GM12878 (cell line): ENCODE data around the gene NACC1. TPM values are rescaled to one million over a fixed set of nuclear protein-coding genes. Genes with fewer than 3 reads are reported as not detected.
A peak's percentile ranks its signal among the peaks of the same experiment; 100 is the strongest.

Experiments used
- ATF2 ChIP-seq: IDR thresholded peaks from 2 replicates; pipeline ENCODE4 v1.6.1; 2012; ENCODE audit warnings: low read length, inconsistent platforms
- BACH1 ChIP-seq: fragments of 450-650 bp; IDR thresholded peaks from 2 replicates; pipeline ENCODE4 v1.6.1; 2017; ENCODE audit warnings: mild to moderate bottlenecking, borderline replicate concordance
- CEBPZ ChIP-seq: fragments of 150-350 bp; IDR thresholded peaks from 2 replicates; pipeline ENCODE4 v1.6.1; 2016; ENCODE audit warnings: low read depth, low read length
- CHD2 ChIP-seq: IDR thresholded peaks from 2 replicates; pipeline ENCODE4 v1.6.1; 2011; ENCODE audit warnings: low read depth, low read length, improper control_type of control experiment, borderline replicate concordance
- CUX1 ChIP-seq: IDR thresholded peaks from 2 replicates; pipeline ENCODE4 v1.6.1; 2012; ENCODE audit warnings: improper control_type of control experiment, low read depth, low read length; ENCODE audit not compliant: insufficient replicate concordance
- IRF4 ChIP-seq: IDR thresholded peaks from 2 replicates; pipeline ENCODE4 v1.6.1; 2011; ENCODE audit warnings: low read depth, low read length
- JUNB ChIP-seq: IDR thresholded peaks from 2 replicates; pipeline ENCODE4 v1.6.1; 2016; ENCODE audit warnings: antibody characterized with exemption, mild to moderate bottlenecking
- MAX ChIP-seq: IDR thresholded peaks from 2 replicates; pipeline ENCODE4 v1.6.1; 2012; ENCODE audit warnings: low read depth, low read length, improper control_type of control experiment
- MEF2B ChIP-seq: fragments of 450-650 bp; IDR thresholded peaks from 2 replicates; pipeline ENCODE4 v1.6.1; 2018; ENCODE audit warnings: mild to moderate bottlenecking, moderate library complexity; ENCODE audit not compliant: partially characterized antibody, poor library complexity, severe bottlenecking
- MYB ChIP-seq: fragments of 150-350 bp; IDR thresholded peaks from 2 replicates; pipeline ENCODE4 v1.6.1; 2014; ENCODE audit warnings: mild to moderate bottlenecking, low read depth, low read length, borderline replicate concordance
- NBN ChIP-seq: fragments of 450-650 bp; IDR thresholded peaks from 2 replicates; pipeline ENCODE4 v1.6.1; 2016
- NFIC ChIP-seq: IDR thresholded peaks from 2 replicates; pipeline ENCODE4 v1.6.1; 2012; ENCODE audit warnings: low read depth, mild to moderate bottlenecking, inconsistent platforms, low read length, moderate library complexity
- PAX8 ChIP-seq: fragments of 450-650 bp; IDR thresholded peaks from 2 replicates; pipeline ENCODE4 v1.6.1; 2017; ENCODE audit warnings: mild to moderate bottlenecking, moderate library complexity
- RELA ChIP-seq: fragments of 450-650 bp; IDR thresholded peaks from 2 replicates; pipeline ENCODE4 v1.8.0; 2014; ENCODE audit warnings: borderline replicate concordance; ENCODE audit not compliant: partially characterized antibody
- SIN3A ChIP-seq: IDR thresholded peaks from 2 replicates; pipeline ENCODE4 v1.6.1; 2012; ENCODE audit warnings: low read depth, low read length, improper control_type of control experiment
- TCF12 ChIP-seq: IDR thresholded peaks from 2 replicates; pipeline ENCODE4 v1.6.1; 2011; ENCODE audit warnings: low read depth, mild to moderate bottlenecking, low read length
- TCF3 ChIP-seq: IDR thresholded peaks from 2 replicates; pipeline ENCODE4 v1.6.1; 2012; ENCODE audit warnings: low read depth, mild to moderate bottlenecking, low read length, borderline replicate concordance; ENCODE audit not compliant: insufficient read depth
- ZBED1 ChIP-seq: IDR thresholded peaks from 2 replicates; pipeline ENCODE4 v1.6.1; 2016; ENCODE audit warnings: borderline replicate concordance
- ZBTB33 ChIP-seq: fragments of 450-650 bp; IDR thresholded peaks from 2 replicates; pipeline ENCODE4 v1.6.1; 2017; ENCODE audit warnings: mild to moderate bottlenecking
- polyA plus RNA-seq, 11 experiments: library from polyadenylated mRNA; depleted of rRNA in 4 of 11; unstranded in 6 of 11; stranded (reverse) in 5 of 11; fragments of >200 nt; fragmentation: Nextera tagmentation in 4 of 11; fragmentation: Illumina TruSeq in 1 of 11; extraction: Ambion mirVana in 4 of 11; extraction: Trizol in 1 of 11; gene quantifications; 1 replicate in 1 of 11; 2 replicates in 10 of 11; pipeline versions ENCODE4 v1.2.1 to v1.2.3, GENCODE V29; 2011 to 2016; ENCODE audit warnings: inconsistent platforms in 2 of 11, missing spikeins in 2 of 11, low read depth in 1 of 11
- total RNA-seq, 4 experiments: library from RNA; depleted of rRNA in 3 of 4; stranded (reverse); fragments of >200 nt in 3 of 4; fragmentation: Illumina TruSeq in 1 of 4; extraction: Trizol in 1 of 4; gene quantifications; 2 replicates each; pipeline versions ENCODE4 v1.2.1 to v1.2.3, GENCODE V29; 2013 to 2021

Gene NACC1
- total and polyA plus RNA-seq, 10 of the 15 experiments (the other 5 are each of a cell fraction or from before 2014, with no cell fraction given) = 0.18 to 120 (median 19.2) TPM

GRCh38 chr19:13154241-13154778 is 36.2 kb downstream of the NACC1 start (continued):
- TF ChIP-seq ATF2 (no peak), ZBED1 (no peak; the same call in 1 of the 2 replicates), NBN (peak; percentile 72; the same call in 1 of the 2 replicates), ZBTB33 (no peak), RELA (peak; percentile 53), BACH1 (peak; percentile 86; the same call in 1 of the 2 replicates), CEBPZ (no peak), TCF12 (peak; percentile 26; the same call in 1 of the 2 replicates), CHD2 (peak; percentile 89), TCF3 (0 out of 2 replicates have a peak, but pooled peaks have one; percentile 42), MAX (0 out of 2 replicates have a peak, but pooled peaks have one; percentile 51), MEF2B (no peak), PAX8 (no peak), CUX1 (no peak), JUNB (no peak), NFIC (no peak), IRF4 (no peak), MYB (no peak), SIN3A (no peak)
